ENCODE data around the gene CCL26. TPM values are rescaled to one million over a fixed set of nuclear protein-coding genes. Genes with fewer than 3 reads are reported as not detected.

The CCL26 gene
- total and polyA plus RNA-seq, 9 of the 15 experiments (the other 6 are each of a cell fraction or from before 2014, with no cell fraction given) = 2.3 to 26.8 (median 8.4) TPM

DNA sequence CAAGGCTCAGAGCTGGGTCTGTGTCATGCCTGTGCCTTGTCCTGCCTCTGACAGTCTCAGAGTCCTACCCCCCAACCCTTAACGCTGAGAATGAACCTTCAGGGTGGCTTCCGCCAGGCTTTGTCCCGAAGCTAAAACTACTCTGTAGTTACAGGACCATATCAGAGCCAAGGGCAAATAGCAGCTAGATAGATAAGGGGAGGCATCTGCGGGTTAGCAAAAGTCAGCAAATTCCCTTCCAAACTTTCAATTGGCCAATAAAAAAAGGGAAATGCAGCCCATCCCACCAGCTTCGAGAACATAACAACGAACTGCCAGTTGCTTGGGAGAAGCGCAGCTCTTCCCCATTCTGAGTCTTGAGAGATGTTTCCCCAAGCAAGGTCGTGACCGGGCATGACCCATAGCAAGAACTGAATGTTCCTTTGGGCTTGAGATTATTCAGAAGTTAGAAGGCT is 23.8 kb upstream of the CCL26 start (continued):
- TF ChIP-seq, protein P1, sequence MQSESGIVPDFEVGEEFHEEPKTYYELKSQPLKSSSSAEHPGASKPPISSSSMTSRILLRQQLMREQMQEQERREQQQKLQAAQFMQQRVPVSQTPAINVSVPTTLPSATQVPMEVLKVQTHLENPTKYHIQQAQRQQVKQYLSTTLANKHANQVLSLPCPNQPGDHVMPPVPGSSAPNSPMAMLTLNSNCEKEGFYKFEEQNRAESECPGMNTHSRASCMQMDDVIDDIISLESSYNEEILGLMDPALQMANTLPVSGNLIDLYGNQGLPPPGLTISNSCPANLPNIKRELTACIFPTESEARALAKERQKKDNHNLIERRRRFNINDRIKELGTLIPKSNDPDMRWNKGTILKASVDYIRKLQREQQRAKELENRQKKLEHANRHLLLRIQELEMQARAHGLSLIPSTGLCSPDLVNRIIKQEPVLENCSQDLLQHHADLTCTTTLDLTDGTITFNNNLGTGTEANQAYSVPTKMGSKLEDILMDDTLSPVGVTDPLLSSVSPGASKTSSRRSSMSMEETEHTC (IDR thresholded peaks at IDR 0.05) = no peak
- TF ChIP-seq, protein P2, sequence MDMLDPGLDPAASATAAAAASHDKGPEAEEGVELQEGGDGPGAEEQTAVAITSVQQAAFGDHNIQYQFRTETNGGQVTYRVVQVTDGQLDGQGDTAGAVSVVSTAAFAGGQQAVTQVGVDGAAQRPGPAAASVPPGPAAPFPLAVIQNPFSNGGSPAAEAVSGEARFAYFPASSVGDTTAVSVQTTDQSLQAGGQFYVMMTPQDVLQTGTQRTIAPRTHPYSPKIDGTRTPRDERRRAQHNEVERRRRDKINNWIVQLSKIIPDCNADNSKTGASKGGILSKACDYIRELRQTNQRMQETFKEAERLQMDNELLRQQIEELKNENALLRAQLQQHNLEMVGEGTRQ (CRISPR knock-in tag; IDR thresholded peaks at IDR 0.05) = no peak
- no peak for TF ChIP-seq MIER1 (IDR thresholded peaks at IDR 0.05; ENCODE audit: low read depth)
- TF ChIP-seq ILF3 (IDR thresholded peaks at IDR 0.05; ENCODE audit: borderline replicate concordance) = no peak
- no peak for TF ChIP-seq DDX20 (tag; IDR thresholded peaks at IDR 0.05; ENCODE audit: low read depth)
- TF ChIP-seq CBX5 (IDR thresholded peaks at IDR 0.05; ENCODE audit: borderline replicate concordance, low read depth) = no peak
- no peak for TF ChIP-seq ZNF551 (CRISPR knock-in tag; IDR thresholded peaks at IDR 0.05)
- TF ChIP-seq COPS2 (conservative IDR thresholded peaks at IDR 0.05) = no peak
- TF ChIP-seq, protein P3, sequence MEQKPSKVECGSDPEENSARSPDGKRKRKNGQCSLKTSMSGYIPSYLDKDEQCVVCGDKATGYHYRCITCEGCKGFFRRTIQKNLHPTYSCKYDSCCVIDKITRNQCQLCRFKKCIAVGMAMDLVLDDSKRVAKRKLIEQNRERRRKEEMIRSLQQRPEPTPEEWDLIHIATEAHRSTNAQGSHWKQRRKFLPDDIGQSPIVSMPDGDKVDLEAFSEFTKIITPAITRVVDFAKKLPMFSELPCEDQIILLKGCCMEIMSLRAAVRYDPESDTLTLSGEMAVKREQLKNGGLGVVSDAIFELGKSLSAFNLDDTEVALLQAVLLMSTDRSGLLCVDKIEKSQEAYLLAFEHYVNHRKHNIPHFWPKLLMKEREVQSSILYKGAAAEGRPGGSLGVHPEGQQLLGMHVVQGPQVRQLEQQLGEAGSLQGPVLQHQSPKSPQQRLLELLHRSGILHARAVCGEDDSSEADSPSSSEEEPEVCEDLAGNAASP (IDR thresholded peaks at IDR 0.05) = no peak
- TF ChIP-seq BRCA1 (IDR thresholded peaks at IDR 0.05) = no peak
- no peak for TF ChIP-seq BRCA1 (CRISPR knock-in tag; IDR thresholded peaks at IDR 0.05)
- TF ChIP-seq, protein P4, sequence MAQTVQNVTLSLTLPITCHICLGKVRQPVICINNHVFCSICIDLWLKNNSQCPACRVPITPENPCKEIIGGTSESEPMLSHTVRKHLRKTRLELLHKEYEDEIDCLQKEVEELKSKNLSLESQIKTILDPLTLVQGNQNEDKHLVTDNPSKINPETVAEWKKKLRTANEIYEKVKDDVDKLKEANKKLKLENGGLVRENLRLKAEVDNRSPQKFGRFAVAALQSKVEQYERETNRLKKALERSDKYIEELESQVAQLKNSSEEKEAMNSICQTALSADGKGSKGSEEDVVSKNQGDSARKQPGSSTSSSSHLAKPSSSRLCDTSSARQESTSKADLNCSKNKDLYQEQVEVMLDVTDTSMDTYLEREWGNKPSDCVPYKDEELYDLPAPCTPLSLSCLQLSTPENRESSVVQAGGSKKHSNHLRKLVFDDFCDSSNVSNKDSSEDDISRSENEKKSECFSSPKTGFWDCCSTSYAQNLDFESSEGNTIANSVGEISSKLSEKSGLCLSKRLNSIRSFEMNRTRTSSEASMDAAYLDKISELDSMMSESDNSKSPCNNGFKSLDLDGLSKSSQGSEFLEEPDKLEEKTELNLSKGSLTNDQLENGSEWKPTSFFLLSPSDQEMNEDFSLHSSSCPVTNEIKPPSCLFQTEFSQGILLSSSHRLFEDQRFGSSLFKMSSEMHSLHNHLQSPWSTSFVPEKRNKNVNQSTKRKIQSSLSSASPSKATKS (CRISPR knock-in tag; IDR thresholded peaks at IDR 0.05) = no peak
- TF ChIP-seq ARID1B (IDR thresholded peaks at IDR 0.05) = peak; percentile 64
- TF ChIP-seq MTA1 (IDR thresholded peaks at IDR 0.05; ENCODE audit: borderline replicate concordance) = peak; percentile 39; the same call in 1 of the 2 replicates
- 0 out of 2 replicates have a peak, but pooled peaks have one; percentile 17 for TF ChIP-seq NR2C1 (IDR thresholded peaks at IDR 0.05)
- TF ChIP-seq NR2C1 (tag; IDR thresholded peaks at IDR 0.05) = peak; percentile 43; the same call in 1 of the 2 replicates
- TF ChIP-seq, protein P5, sequence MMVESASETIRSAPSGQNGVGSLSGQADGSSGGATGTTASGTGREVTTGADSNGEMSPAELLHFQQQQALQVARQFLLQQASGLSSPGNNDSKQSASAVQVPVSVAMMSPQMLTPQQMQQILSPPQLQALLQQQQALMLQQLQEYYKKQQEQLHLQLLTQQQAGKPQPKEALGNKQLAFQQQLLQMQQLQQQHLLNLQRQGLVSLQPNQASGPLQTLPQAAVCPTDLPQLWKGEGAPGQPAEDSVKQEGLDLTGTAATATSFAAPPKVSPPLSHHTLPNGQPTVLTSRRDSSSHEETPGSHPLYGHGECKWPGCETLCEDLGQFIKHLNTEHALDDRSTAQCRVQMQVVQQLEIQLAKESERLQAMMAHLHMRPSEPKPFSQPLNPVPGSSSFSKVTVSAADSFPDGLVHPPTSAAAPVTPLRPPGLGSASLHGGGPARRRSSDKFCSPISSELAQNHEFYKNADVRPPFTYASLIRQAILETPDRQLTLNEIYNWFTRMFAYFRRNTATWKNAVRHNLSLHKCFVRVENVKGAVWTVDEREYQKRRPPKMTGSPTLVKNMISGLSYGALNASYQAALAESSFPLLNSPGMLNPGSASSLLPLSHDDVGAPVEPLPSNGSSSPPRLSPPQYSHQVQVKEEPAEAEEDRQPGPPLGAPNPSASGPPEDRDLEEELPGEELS (CRISPR knock-in tag; IDR thresholded peaks at IDR 0.05; ENCODE audit: borderline replicate concordance) = no peak
- TF ChIP-seq CEBPB (tag; IDR thresholded peaks at IDR 0.05) = no peak
- no peak for TF ChIP-seq ZNF75A (CRISPR knock-in tag; IDR thresholded peaks at IDR 0.05)
- no peak for TF ChIP-seq ZKSCAN3 (CRISPR knock-in tag; IDR thresholded peaks at IDR 0.05)
- TF ChIP-seq, protein P6, sequence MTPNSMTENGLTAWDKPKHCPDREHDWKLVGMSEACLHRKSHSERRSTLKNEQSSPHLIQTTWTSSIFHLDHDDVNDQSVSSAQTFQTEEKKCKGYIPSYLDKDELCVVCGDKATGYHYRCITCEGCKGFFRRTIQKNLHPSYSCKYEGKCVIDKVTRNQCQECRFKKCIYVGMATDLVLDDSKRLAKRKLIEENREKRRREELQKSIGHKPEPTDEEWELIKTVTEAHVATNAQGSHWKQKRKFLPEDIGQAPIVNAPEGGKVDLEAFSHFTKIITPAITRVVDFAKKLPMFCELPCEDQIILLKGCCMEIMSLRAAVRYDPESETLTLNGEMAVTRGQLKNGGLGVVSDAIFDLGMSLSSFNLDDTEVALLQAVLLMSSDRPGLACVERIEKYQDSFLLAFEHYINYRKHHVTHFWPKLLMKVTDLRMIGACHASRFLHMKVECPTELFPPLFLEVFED (CRISPR knock-in tag; conservative IDR thresholded peaks at IDR 0.05) = no peak
- no peak for TF ChIP-seq CSDE1 (IDR thresholded peaks at IDR 0.05)
